Kidney (tissue), 14 donors: ENCODE data around the gene SNAPIN. TPM values are rescaled to one million over a fixed set of nuclear protein-coding genes. Genes with fewer than 3 reads are reported as not detected.

Experiments
- DNase-seq, 5 donors: peaks; one replicate each; pipeline ENCODE4 v3.0.0-alpha.2; 2013 to 2020
- FAIRE-seq: peaks from 2 replicates; lab custom pipeline; 2012; peaks lifted over from hg19 to GRCh38; lab: Jason Lieb, UNC
- H3K27ac ChIP-seq, 2 donors: one replicate each; pipeline ENCODE4 v1.7.0; 2013; ENCODE audit warnings: low read depth in 2 of 2, low read length in 2 of 2, inconsistent platforms in 1 of 2
- H3K27me3 ChIP-seq: one replicate; pipeline ENCODE4 v1.7.1; 2013; ENCODE audit warnings: low read length, inconsistent platforms; ENCODE audit not compliant: control insufficient read depth, insufficient read depth
- H3K36me3 ChIP-seq, 3 donors: one replicate each; pipeline versions ENCODE4 v1.7.0 to v1.7.1; 2013; ENCODE audit warnings: low read length in 3 of 3, control low read depth in 1 of 3, inconsistent platforms in 1 of 3; ENCODE audit not compliant: insufficient read depth in 3 of 3, control insufficient read depth in 2 of 3
- H3K4me1 ChIP-seq, 3 donors: one replicate each; pipeline versions ENCODE4 v1.7.0 to v1.7.1; 2013; ENCODE audit warnings: low read length in 3 of 3, inconsistent platforms in 1 of 3, low read depth in 1 of 3; ENCODE audit not compliant: control insufficient read depth in 2 of 3, insufficient read depth in 2 of 3
- H3K4me3 ChIP-seq, 3 donors: one replicate each; pipeline versions ENCODE4 v1.7.0 to v1.8.1; 2013; ENCODE audit warnings: low read length in 3 of 3, control low read depth in 1 of 3, inconsistent platforms in 1 of 3
- H3K9ac ChIP-seq, 3 donors: one replicate each; pipeline versions ENCODE4 v1.7.0 to v1.7.1; 2013; ENCODE audit warnings: low read length in 3 of 3, control low read depth in 1 of 3, inconsistent platforms in 1 of 3
- H3K9me3 ChIP-seq, 3 donors: one replicate each; pipeline versions ENCODE4 v1.7.0 to v1.7.1; 2013; ENCODE audit warnings: low read length in 3 of 3, control low read depth in 1 of 3, inconsistent platforms in 1 of 3; ENCODE audit not compliant: control insufficient read depth in 2 of 3, insufficient read depth in 1 of 3
- CTCF ChIP-seq: IDR thresholded peaks from 3 replicates; pipeline ENCODE4 v1.5.1; 2012; ENCODE audit warnings: mild to moderate bottlenecking, moderate library complexity, borderline replicate concordance; ENCODE audit not compliant: insufficient read depth; ENCODE audit errors: extremely low read depth
- intact Hi-C: fragments of 100-400 bp; cut with DNase I; formaldehyde crosslinking; loops from one replicate; pipeline ENCODE4 v1.11.1; 2022
- polyA plus RNA-seq: library from polyadenylated mRNA; stranded (reverse); fragments of 350-450 nt; fragmentation: Illumina TruSeq; extraction: RNeasy Lipid Tissue Mini Kit (QIAGEN cat#74804); gene quantifications from one replicate; pipeline ENCODE4 v1.2.3, GENCODE V29; 2014; ENCODE audit warnings: low read depth, low replicate concordance; ENCODE audit not compliant: insufficient read depth
- total RNA-seq: library from RNA; stranded (reverse); fragmentation: NEBNext Ultra II Directional; extraction: Animal tissue kit (Norgen Biotek cat#: 25700); gene quantifications from one replicate; pipeline ENCODE4 v1.2.1, GENCODE V29; 2021
- donor health status: control.
- donor health status: control.
- donor health status: control.
- donor health status: control.
- donor health status: control.
- donor health status: DM: yes; HTN: yes; CAD: no.
- donor health status: Normal renal cell carcinoma (clear cell type).

SNAPIN gene
- total and polyA plus RNA-seq, 2 donors from 2014 or later = 46.2 to 59.8 TPM

DNA sequence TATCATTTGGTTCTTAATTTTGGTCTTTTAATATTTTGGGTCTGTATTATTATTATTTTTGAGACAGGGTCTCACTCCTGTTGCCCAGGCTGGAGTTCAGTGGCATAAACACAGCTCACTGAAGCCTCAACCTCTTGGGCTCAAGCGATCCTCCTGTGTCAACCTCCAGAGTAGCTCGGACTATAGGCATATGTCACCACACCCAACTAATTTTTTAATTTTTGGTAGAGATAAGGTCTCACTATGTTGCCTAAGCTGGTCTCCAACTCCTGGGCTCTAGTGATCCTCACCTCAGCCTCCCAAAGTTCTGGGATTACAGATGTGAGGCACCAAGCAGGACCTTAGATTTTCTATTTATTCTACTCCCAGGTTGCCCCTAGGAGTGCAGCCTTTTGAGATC, 15.0 kb downstream of the SNAPIN start:
- Histone ChIP-seq H3K36me3 (peaks cover 0 to 2% (median 2%) of the 10 kb centered on the region in 3 donors), H3K9ac (no peak overlapping the region), H3K27me3 (no peaks in the 10 kb centered on the region), H3K27ac (no peak overlapping the region), H3K4me1 (peaks cover 0 to 17% (median 17%) of the 10 kb centered on the region in 3 donors), H3K9me3 (no peaks in the 10 kb centered on the region), H3K4me3 (no peak overlapping the region)
- intact Hi-C loops = no loop called here
- DNase-seq (no peak), FAIRE-seq (no peak)
- TF ChIP-seq CTCF = no peak

DNA sequence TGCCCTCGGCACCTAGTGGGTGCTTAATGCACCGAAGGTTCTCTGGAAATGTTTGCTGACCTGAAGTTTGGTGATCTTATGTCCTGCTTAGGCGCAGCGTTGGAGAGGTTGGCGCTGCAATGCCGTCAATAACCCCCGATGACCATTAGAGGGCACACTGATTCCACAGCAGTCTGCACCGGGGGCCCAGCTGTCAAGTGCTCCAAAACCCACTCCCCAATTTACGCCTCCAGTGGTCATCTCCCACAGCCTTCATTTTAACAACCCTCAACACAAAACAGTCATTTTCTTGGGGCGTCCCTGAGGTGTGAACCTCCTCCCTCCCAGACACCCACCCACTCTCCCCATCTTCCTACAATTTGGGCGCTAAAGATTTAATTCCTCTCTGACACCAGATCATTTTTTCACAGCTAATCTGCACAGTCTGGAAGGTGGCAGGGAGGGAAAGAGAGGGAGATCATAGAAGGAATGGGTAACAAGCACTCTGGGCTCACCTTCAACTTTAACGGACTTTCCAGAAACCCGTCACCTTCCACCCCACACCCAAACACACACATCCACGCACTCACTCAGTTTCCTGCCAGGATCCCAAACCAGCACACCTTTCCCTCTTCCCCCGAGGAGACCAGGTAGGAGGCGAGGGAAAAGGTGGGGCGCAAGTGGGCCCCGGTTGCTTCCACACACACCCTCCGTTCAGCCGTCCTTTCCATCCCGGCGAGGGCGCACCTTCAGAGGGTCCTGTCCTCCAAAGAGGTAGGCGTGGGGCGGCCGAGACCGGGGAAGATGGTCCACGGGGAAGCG, 19.4 kb downstream of the SNAPIN start:
- Histone ChIP-seq H3K4me3 (peak overlapping the region; percentile 51 to 64 (median 61)), H3K9ac (peak overlapping the region; percentile 15 to 66 (median 26)), H3K9me3 (no peaks in the 10 kb centered on the region), H3K36me3 (peaks cover 0 to 3% (median 0%) of the 10 kb centered on the region in 3 donors), H3K4me1 (peaks cover 0 to 19% (median 6%) of the 10 kb centered on the region in 3 donors), H3K27me3 (no peaks in the 10 kb centered on the region), H3K27ac (peak overlapping the region; percentile 17 to 77)
- TF ChIP-seq CTCF = peak; percentile 94
- intact Hi-C loops = no loop called here
- FAIRE-seq (no peak), DNase-seq (peak; percentile 73 to 83 (median 77))

DNA sequence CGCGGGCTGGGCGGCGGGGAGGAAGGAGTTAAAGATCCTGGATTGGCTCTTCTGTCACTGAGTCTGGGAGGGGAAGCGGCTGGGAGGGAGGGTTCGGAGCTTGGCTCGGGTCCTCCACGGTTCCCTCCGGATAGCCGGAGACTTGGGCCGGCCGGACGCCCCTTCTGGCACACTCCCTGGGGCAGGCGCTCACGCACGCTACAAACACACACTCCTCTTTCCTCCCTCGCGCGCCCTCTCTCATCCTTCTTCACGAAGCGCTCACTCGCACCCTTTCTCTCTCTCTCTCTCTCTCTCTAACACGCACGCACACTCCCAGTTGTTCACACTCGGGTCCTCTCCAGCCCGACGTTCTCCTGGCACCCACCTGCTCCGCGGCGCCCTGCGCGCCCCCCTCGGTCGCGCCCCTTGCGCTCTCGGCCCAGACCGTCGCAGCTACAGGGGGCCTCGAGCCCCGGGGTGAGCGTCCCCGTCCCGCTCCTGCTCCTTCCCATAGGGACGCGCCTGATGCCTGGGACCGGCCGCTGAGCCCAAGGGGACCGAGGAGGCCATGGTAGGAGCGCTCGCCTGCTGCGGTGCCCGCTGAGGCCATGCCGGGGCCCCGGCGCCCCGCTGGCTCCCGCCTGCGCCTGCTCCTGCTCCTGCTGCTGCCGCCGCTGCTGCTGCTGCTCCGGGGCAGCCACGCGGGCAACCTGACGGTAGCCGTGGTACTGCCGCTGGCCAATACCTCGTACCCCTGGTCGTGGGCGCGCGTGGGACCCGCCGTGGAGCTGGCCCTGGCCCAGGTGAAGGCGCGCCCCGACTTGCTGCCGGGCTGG, 20.2 kb downstream of the SNAPIN start, which contains the start of gene NPR1:
Gene NPR1, plus strand, starts transcription at position 170 of the 818 bp plus-strand sequence. Its CDS starts 421 bp downstream, at position 591.
- intact Hi-C loops = no loop called here
- Histone ChIP-seq H3K9me3 (no peaks in the 10 kb centered on the region), H3K27ac (peak within 1 kb of the TSS; percentile 74 to 77), H3K36me3 (peaks cover 0 to 3% (median 0%) of the 10 kb centered on the region in 3 donors), H3K4me1 (peaks cover 0 to 19% (median 6%) of the 10 kb centered on the region in 3 donors), H3K27me3 (no peaks in the 10 kb centered on the region), H3K4me3 (peak within 1 kb of the TSS; percentile 61 to 73 (median 64)), H3K9ac (peak within 1 kb of the TSS; percentile 42 to 73 (median 66))
- DNase-seq (peak in 4 of 5 donors; percentile 48 to 88 (median 72)), FAIRE-seq (no peak)
- peak; percentile 3 for TF ChIP-seq CTCF
